Tibial artery (tissue), 4 donors: ENCODE measurements around the gene NFIX.
A peak's percentile ranks its signal among the peaks of the same experiment; 100 is the strongest.

Experiments used
- DNase-seq, 2 donors: peaks; one replicate each; pipeline ENCODE4 v3.0.0-alpha.2; 2019
- H3K27ac ChIP-seq, 2 donors: fragments of 200-600 bp; sonication (generic) in 1 of 2; 1 replicate in 1 of 2; 2 replicates in 1 of 2; pipeline ENCODE4 v1.5.1; 2018 to 2019; ENCODE audit warnings: mild to moderate bottlenecking in 1 of 2
- H3K27me3 ChIP-seq, 2 donors: fragments of 200-600 bp; sonication (generic) in 1 of 2; one replicate each; pipeline versions ENCODE4 v1.5.1 to v1.6.0; 2016 to 2019
- H3K36me3 ChIP-seq, 3 donors: fragments of 200-600 bp; sonication (generic) in 2 of 3; one replicate each; pipeline ENCODE4 v1.5.1; 2016 to 2019; ENCODE audit warnings: mild to moderate bottlenecking in 2 of 3
- H3K4me1 ChIP-seq, 4 donors: fragments of 200-600 bp; sonication (generic) in 2 of 4; 1 replicate in 3 of 4; 2 replicates in 1 of 4; pipeline ENCODE4 v1.5.1; 2016 to 2019
- H3K4me3 ChIP-seq, 2 donors: fragments of 200-600 bp; sonication (generic) in 1 of 2; 1 replicate in 1 of 2; 2 replicates in 1 of 2; pipeline ENCODE4 v1.5.1; 2018 to 2019; ENCODE audit warnings: mild to moderate bottlenecking in 2 of 2
- H3K9me3 ChIP-seq, 3 donors: fragments of 200-600 bp; sonication (generic) in 1 of 3; one replicate each; pipeline ENCODE4 v1.5.1; 2016 to 2019
- CTCF ChIP-seq, 2 experiments: fragments of 200-600 bp in 1 of 2; fragments of 450-650 bp in 1 of 2; IDR thresholded peaks; one replicate each; pipeline ENCODE4 v1.5.1; 2017 to 2019; ENCODE audit warnings: antibody characterized with exemption in 2 of 2, mild to moderate bottlenecking in 1 of 2, moderate library complexity in 1 of 2
- intact Hi-C: fragments of 100-400 bp; cut with DNase I; formaldehyde crosslinking; loops from one replicate; pipeline ENCODE4 v1.15.0; 2023; ENCODE audit warnings: low total_unique reads

The NFIX gene

GRCh38 chr19:13016245-13016627 lies 21.0 kb downstream of the NFIX start:
- Histone ChIP-seq H3K27ac (peak overlapping the region; percentile 88 to 99), H3K4me1 (peaks cover 0 to 100% (median 86%) of the 10 kb centered on the region in 4 donors), H3K9me3 (no peaks in the 10 kb centered on the region), H3K36me3 (no peaks in the 10 kb centered on the region), H3K27me3 (no peaks in the 10 kb centered on the region), H3K4me3 (peak overlapping the region; percentile 36 to 40)
- DNase-seq: no peak
- intact Hi-C loops: no loop called here
- no peak for TF ChIP-seq CTCF (IDR thresholded peaks at IDR 0.05)

GRCh38 chr19:13016628-13017305 lies 21.5 kb downstream of the NFIX start:
- DNase-seq: no peak
- no peaks in the 10 kb centered on the region for H3K9me3 ChIP-seq
- peaks cover 3 to 100% (median 86%) of the 10 kb centered on the region in 4 donors for H3K4me1 ChIP-seq
- peak overlapping the region; percentile 88 to 99 for H3K27ac ChIP-seq
- H3K36me3 ChIP-seq: no peaks in the 10 kb centered on the region
- no peaks in the 10 kb centered on the region for H3K27me3 ChIP-seq
- H3K4me3 ChIP-seq: peak overlapping the region; percentile 36 to 40
- intact Hi-C loops: no loop called here
- no peak for TF ChIP-seq CTCF (IDR thresholded peaks at IDR 0.05)

- no peaks in the 10 kb centered on the region for H3K9me3 ChIP-seq
- intact Hi-C loops: no loop called here
- H3K36me3 ChIP-seq: no peaks in the 10 kb centered on the region
- TF ChIP-seq CTCF (IDR thresholded peaks at IDR 0.05): no peak
- no peaks in the 10 kb centered on the region for H3K27me3 ChIP-seq
- no peak for DNase-seq
- H3K27ac ChIP-seq: peak overlapping the region; percentile 88 to 99
- peak overlapping the region; percentile 36 to 40 for H3K4me3 ChIP-seq
- peaks cover 7 to 100% (median 86%) of the 10 kb centered on the region in 4 donors for H3K4me1 ChIP-seq
These were observed 22.2 kb downstream of the NFIX start for GRCh38 chr19:13017306-13018034.

- H3K27me3 ChIP-seq: no peaks in the 10 kb centered on the region
- no peak for DNase-seq
- peak overlapping the region; percentile 88 to 99 for H3K27ac ChIP-seq
These were observed 23.0 kb downstream of the NFIX start for GRCh38 chr19:13018035-13018914.

More at GRCh38 chr19:13018035-13018914, 23.0 kb downstream of the NFIX start:
- Histone ChIP-seq H3K4me3 (peak overlapping the region; percentile 36 to 40), H3K36me3 (no peaks in the 10 kb centered on the region), H3K9me3 (no peaks in the 10 kb centered on the region), H3K4me1 (peaks cover 7 to 96% (median 82%) of the 10 kb centered on the region in 4 donors)
- intact Hi-C loops: no loop called here
- no peak for TF ChIP-seq CTCF (IDR thresholded peaks at IDR 0.05)
